ENCODE measurements around the gene FOXC2.

The FOXC2 gene

DNA sequence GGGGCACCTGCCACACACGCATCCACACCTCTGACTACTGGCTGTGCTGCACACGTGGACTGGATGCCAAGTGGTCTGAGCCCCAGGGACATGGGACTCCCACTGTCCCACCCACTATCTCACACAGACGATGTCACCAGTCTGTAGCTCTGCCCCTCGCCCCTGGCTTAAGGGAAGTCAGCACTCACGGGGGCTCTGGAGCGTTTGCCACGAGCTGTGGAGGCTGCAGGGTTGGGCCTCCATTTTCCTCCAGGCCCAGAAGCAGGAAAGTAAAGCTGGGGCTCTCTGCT lies 34.2 kb upstream of the FOXC2 start:
- TF ChIP-seq ZNF8 (CRISPR knock-in tag; IDR thresholded peaks at IDR 0.05) (no peak), ESRRG (CRISPR knock-in tag; IDR thresholded peaks at IDR 0.05) (no peak), ISL1 (CRISPR knock-in tag; IDR thresholded peaks at IDR 0.05) (no peak), ZNF70 (CRISPR knock-in tag; IDR thresholded peaks at IDR 0.05) (no peak), ZNF565 (CRISPR knock-in tag; conservative IDR thresholded peaks at IDR 0.05; ENCODE audit: low read depth) (no peak), GLIS3 (CRISPR knock-in tag; IDR thresholded peaks at IDR 0.05) (no peak), ZFP3 (CRISPR knock-in tag; IDR thresholded peaks at IDR 0.05) (no peak), RARB (CRISPR knock-in tag; IDR thresholded peaks at IDR 0.05) (no peak), PATZ1 (CRISPR knock-in tag; IDR thresholded peaks at IDR 0.05; ENCODE audit: borderline replicate concordance) (no peak)
- TF ChIP-seq, protein P1, sequence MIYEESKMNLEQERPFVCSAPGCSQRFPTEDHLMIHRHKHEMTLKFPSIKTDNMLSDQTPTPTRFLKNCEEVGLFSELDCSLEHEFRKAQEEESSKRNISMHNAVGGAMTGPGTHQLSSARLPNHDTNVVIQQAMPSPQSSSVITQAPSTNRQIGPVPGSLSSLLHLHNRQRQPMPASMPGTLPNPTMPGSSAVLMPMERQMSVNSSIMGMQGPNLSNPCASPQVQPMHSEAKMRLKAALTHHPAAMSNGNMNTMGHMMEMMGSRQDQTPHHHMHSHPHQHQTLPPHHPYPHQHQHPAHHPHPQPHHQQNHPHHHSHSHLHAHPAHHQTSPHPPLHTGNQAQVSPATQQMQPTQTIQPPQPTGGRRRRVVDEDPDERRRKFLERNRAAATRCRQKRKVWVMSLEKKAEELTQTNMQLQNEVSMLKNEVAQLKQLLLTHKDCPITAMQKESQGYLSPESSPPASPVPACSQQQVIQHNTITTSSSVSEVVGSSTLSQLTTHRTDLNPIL (CRISPR knock-in tag; IDR thresholded peaks at IDR 0.05; ENCODE audit: low read depth): no peak
- TF ChIP-seq, protein P2, sequence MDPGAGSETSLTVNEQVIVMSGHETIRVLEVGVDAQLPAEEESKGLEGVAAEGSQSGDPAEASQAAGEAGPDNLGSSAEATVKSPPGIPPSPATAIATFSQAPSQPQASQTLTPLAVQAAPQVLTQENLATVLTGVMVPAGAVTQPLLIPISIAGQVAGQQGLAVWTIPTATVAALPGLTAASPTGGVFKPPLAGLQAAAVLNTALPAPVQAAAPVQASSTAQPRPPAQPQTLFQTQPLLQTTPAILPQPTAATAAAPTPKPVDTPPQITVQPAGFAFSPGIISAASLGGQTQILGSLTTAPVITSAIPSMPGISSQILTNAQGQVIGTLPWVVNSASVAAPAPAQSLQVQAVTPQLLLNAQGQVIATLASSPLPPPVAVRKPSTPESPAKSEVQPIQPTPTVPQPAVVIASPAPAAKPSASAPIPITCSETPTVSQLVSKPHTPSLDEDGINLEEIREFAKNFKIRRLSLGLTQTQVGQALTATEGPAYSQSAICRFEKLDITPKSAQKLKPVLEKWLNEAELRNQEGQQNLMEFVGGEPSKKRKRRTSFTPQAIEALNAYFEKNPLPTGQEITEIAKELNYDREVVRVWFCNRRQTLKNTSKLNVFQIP (CRISPR knock-in tag; IDR thresholded peaks at IDR 0.05; ENCODE audit: borderline replicate concordance, low read depth): no peak
- no peak for ATAC-seq

DNA sequence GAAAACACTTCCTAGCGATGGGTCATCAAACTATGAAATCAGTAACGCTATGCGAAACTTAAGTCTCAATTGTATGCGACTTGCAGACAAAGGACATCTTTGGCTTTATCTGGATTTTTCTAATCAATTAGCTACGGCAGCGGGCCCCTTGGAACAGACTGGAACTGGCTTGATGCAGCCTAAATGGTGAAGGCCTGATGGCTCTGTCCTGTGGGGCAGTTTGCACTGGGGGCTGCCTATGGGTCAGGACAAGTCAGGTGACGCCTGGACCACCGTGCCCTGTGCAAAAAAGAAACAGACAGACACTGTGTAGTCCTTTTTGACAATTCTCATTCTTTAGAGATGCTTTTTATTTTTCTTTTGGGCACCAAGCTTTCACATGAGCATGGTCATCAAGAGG lies 33.6 kb upstream of the FOXC2 start:
- TF ChIP-seq, protein P2 (CRISPR knock-in tag; IDR thresholded peaks at IDR 0.05; ENCODE audit: borderline replicate concordance, low read depth): no peak
- TF ChIP-seq OSR1 (CRISPR knock-in tag; IDR thresholded peaks at IDR 0.05) (no peak), ZNF70 (CRISPR knock-in tag; IDR thresholded peaks at IDR 0.05) (no peak), SNAI2 (CRISPR knock-in tag; IDR thresholded peaks at IDR 0.05) (no peak), ARNTL (CRISPR knock-in tag; IDR thresholded peaks at IDR 0.05; ENCODE audit: borderline replicate concordance, low read depth) (no peak), GLIS3 (CRISPR knock-in tag; IDR thresholded peaks at IDR 0.05) (no peak), PATZ1 (CRISPR knock-in tag; IDR thresholded peaks at IDR 0.05; ENCODE audit: borderline replicate concordance) (no peak), ISL1 (CRISPR knock-in tag; IDR thresholded peaks at IDR 0.05) (no peak), ZFP30 (CRISPR knock-in tag; IDR thresholded peaks at IDR 0.05) (no peak), ZFP3 (CRISPR knock-in tag; IDR thresholded peaks at IDR 0.05) (no peak)
- TF ChIP-seq, protein P1 (CRISPR knock-in tag; IDR thresholded peaks at IDR 0.05; ENCODE audit: low read depth): no peak
- ATAC-seq: no peak

DNA sequence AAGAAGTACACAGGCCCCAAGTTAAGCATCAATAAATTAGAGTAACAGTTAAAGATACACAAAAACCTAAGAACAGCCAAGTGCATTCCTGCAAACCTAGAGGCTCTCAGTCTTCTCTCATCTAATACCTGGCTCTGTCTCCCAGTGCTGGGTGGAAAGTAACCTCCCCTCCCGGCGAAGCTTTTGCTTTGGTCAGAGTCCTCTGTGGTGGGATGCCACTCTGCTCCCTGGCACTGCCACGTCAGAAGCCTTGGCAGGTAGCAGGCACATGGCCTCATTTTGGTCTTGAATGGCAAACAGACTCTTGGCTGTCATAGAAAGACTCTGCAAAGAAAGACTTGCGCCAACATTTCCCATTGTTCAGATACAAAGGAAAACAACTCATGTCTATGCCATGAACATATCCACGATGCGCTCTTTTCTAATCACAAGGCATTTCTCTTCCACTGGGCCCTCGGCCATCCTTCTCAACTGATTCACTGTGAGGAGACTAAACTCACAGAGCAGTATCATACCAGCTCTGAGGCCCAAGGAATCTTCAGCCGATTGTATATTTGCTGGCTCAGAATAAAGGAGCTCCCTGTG lies 32.8 kb upstream of the FOXC2 start:
- no peak for ATAC-seq
- TF ChIP-seq ZNF70 (CRISPR knock-in tag; IDR thresholded peaks at IDR 0.05): no peak
- TF ChIP-seq, protein P2 (CRISPR knock-in tag; IDR thresholded peaks at IDR 0.05; ENCODE audit: borderline replicate concordance, low read depth): no peak
- TF ChIP-seq RARB (CRISPR knock-in tag; IDR thresholded peaks at IDR 0.05): no peak
- no peak for TF ChIP-seq ZFP30 (CRISPR knock-in tag; IDR thresholded peaks at IDR 0.05)
- TF ChIP-seq CSDC2 (CRISPR knock-in tag; IDR thresholded peaks at IDR 0.05): no peak
- TF ChIP-seq OSR1 (CRISPR knock-in tag; IDR thresholded peaks at IDR 0.05): no peak
- TF ChIP-seq ZNF8 (CRISPR knock-in tag; IDR thresholded peaks at IDR 0.05): no peak
- TF ChIP-seq ARNTL (CRISPR knock-in tag; IDR thresholded peaks at IDR 0.05; ENCODE audit: borderline replicate concordance, low read depth): no peak
- TF ChIP-seq BACH2 (CRISPR knock-in tag; IDR thresholded peaks at IDR 0.05; ENCODE audit: borderline replicate concordance): no peak
- TF ChIP-seq PATZ1 (CRISPR knock-in tag; IDR thresholded peaks at IDR 0.05; ENCODE audit: borderline replicate concordance): no peak
- no peak for TF ChIP-seq ZC3H10 (CRISPR knock-in tag; IDR thresholded peaks at IDR 0.05)
- TF ChIP-seq ISL1 (CRISPR knock-in tag; IDR thresholded peaks at IDR 0.05): no peak
- TF ChIP-seq PPARA (CRISPR knock-in tag; IDR thresholded peaks at IDR 0.05; ENCODE audit: borderline replicate concordance): no peak
- TF ChIP-seq ZFP3 (CRISPR knock-in tag; IDR thresholded peaks at IDR 0.05): no peak
- no peak for TF ChIP-seq ESRRG (CRISPR knock-in tag; IDR thresholded peaks at IDR 0.05)
- no peak for TF ChIP-seq TOX (CRISPR knock-in tag; IDR thresholded peaks at IDR 0.05; ENCODE audit: borderline replicate concordance)
- TF ChIP-seq GLIS3 (CRISPR knock-in tag; IDR thresholded peaks at IDR 0.05): no peak
- TF ChIP-seq SNAI2 (CRISPR knock-in tag; IDR thresholded peaks at IDR 0.05): no peak
